ENCODE results near the gene AWAT2.
A peak's percentile ranks its signal among the peaks of the same experiment; 100 is the strongest.

The AWAT2 gene

GRCh38 chrX:70042399-70043371, 7.1 kb downstream of the AWAT2 start:
- DNase-seq (ENCODE audit: low read depth): no peak

- DNase-seq (ENCODE audit: low read depth): no peak
Observed at GRCh38 chrX:70041993-70042392, 7.7 kb downstream of the AWAT2 start.

GRCh38 chrX:70039758-70040157, 10.0 kb downstream of the AWAT2 start:
- DNase-seq (ENCODE audit: low read depth): no peak

- no peak for DNase-seq (ENCODE audit: low read depth)
Observed at GRCh38 chrX:70038951-70039350, 10.8 kb downstream of the AWAT2 start.

GRCh38 chrX:70038515-70038914, 11.2 kb downstream of the AWAT2 start:
- DNase-seq (ENCODE audit: low read depth): no peak

- DNase-seq (ENCODE audit: low read depth): no peak
Observed at GRCh38 chrX:70034646-70035045, 15.1 kb downstream of the AWAT2 start.

- DNase-seq (ENCODE audit: low read depth): no peak
Observed at GRCh38 chrX:70033348-70034051, 16.2 kb downstream of the AWAT2 start.

- DNase-seq (ENCODE audit: low read depth): no peak
Observed at GRCh38 chrX:70032792-70033191, 16.9 kb downstream of the AWAT2 start.

- DNase-seq (ENCODE audit: low read depth): peak; percentile 27
Observed at GRCh38 chrX:70030301-70030767, 19.4 kb downstream of the AWAT2 start.

- DNase-seq (ENCODE audit: low read depth): no peak
Observed at GRCh38 chrX:70029863-70030262, 19.9 kb downstream of the AWAT2 start.

GRCh38 chrX:70026851-70027200, 22.9 kb downstream of the AWAT2 start:
- DNase-seq (ENCODE audit: low read depth): no peak

- no peak for DNase-seq (ENCODE audit: low read depth)
Observed at GRCh38 chrX:70026112-70026850, 23.5 kb downstream of the AWAT2 start.

- DNase-seq (ENCODE audit: low read depth): no peak
Observed at GRCh38 chrX:70025464-70025863, 24.3 kb downstream of the AWAT2 start.

- DNase-seq (ENCODE audit: low read depth): no peak
Observed at GRCh38 chrX:70022616-70023015, 27.1 kb downstream of the AWAT2 start.

- no peak for DNase-seq (ENCODE audit: low read depth)
Observed at GRCh38 chrX:70016513-70016912, 33.2 kb downstream of the AWAT2 start.

- no peak for DNase-seq (ENCODE audit: low read depth)
Observed at GRCh38 chrX:70013466-70014381, 36.0 kb downstream of the AWAT2 start.

- no peak for DNase-seq (ENCODE audit: low read depth)
Observed at GRCh38 chrX:70012756-70013155, 37.0 kb downstream of the AWAT2 start.

GRCh38 chrX:70009970-70010369, 39.8 kb downstream of the AWAT2 start:
- no peak for DNase-seq (ENCODE audit: low read depth)

GRCh38 chrX:70009049-70009448, 40.7 kb downstream of the AWAT2 start:
- DNase-seq (ENCODE audit: low read depth): no peak

- no peak for DNase-seq (ENCODE audit: low read depth)
Observed at GRCh38 chrX:70007946-70008345, 41.8 kb downstream of the AWAT2 start.

- no peak for DNase-seq (ENCODE audit: low read depth)
Observed at GRCh38 chrX:70001708-70002341, 47.9 kb downstream of the AWAT2 start.

All from HS-27A (cell line).